HuH-7 (cell line): Measurements from ENCODE around the gene SF3B2.
"Not testable (repeated sequence)": the region's sequence is repeated elsewhere in the genome, so short reads cannot be mapped to it uniquely, and the experiment has no call there.

Source experiments
- DNase-seq: peaks from one replicate; pipeline ENCODE4 v3.0.0; 2011; ENCODE audit warnings: low spot score

SF3B2 gene

GRCh38 chr11:66051766-66052663, at the start of gene SF3B2:
Gene SF3B2 (plus strand): TSS chr11:66052364. CDS start chr11:66052385, 21 bp downstream.
- peak; percentile 91 for DNase-seq

DNA sequence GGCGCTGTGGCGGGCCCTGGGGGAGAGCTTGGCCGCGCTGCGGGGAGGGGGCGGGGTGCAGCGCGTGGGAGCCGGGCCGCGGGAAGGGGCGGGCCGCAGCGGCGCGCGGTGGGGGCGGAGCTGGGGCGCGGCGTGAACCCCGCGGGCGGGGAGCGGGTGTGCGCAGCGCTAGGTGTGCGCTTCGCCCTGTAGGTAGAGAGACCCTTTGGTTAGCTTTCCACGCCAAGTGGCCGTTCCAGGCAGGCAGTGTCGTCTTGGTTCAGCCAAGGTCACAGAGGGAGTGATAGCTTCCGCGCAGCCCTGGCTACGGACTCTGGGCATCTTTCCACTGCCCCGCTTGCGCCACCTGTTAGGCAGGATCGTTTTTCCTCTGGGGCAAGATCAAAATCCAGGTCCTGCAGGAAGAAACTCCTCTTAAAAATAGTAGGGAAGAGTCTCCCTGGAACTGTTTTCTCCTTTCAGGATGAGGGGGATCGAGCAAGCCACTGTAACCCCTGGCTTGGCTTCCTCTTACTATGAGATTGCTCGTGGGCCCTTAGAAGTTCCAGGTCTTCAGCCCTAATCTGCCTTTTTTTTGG, 49.4 kb upstream of the SF3B2 start:
- DNase-seq: peak; percentile 55

GRCh38 chr11:66003291-66003690, 48.9 kb upstream of the SF3B2 start:
- DNase-seq: no peak

- DNase-seq: no peak
Observed at GRCh38 chr11:66004186-66004585, 48.0 kb upstream of the SF3B2 start.

GRCh38 chr11:66006134-66006890, 45.9 kb upstream of the SF3B2 start:
- no peak for DNase-seq

- no peak for DNase-seq
Observed at GRCh38 chr11:66006891-66007176, 45.3 kb upstream of the SF3B2 start.

GRCh38 chr11:66007201-66007634, 44.9 kb upstream of the SF3B2 start:
- no peak for DNase-seq

GRCh38 chr11:66008095-66008467, 44.1 kb upstream of the SF3B2 start:
- no peak for DNase-seq

GRCh38 chr11:66008468-66009101, 43.6 kb upstream of the SF3B2 start:
- DNase-seq: no peak

DNA sequence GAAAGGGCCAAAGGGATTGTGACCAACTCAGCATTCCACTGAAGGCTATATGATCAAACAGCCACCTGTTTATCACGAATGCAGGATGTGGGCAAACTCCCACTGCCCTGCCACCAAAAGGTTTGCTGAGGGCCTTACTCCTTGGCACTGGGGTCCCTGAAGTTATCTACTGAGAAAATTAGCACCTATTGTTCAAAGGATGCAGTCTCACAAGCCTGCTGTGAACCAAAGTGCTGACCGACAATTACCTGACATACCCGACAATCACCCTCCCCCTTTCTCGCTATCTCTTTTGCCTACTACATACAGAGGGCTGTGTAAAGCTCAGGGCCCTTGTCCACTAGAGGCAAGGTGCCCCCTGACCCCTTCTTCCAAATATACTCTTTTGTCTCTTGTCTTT, 42.1 kb upstream of the SF3B2 start:
- DNase-seq: not testable (repeated sequence)

GRCh38 chr11:66011239-66011784, 40.9 kb upstream of the SF3B2 start:
- DNase-seq: no peak

DNA sequence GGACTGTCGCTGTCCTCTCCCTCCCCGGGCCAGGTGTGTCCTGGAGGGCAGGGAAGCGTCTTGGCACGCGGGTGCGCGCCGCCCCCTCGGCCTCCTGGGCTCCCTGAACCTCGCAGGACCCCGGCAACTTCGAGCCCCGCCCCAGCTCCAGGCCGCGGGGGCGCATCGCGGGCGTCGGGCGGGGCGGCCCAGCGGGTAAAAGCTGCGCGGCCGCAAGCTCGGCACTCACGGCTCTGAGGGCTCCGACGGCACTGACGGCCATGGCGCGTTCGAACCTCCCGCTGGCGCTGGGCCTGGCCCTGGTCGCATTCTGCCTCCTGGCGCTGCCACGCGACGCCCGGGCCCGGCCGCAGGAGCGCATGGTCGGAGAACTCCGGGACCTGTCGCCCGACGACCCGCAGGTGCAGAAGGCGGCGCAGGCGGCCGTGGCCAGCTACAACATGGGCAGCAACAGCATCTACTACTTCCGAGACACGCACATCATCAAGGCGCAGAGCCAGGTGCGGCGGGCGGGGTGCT, 40.3 kb upstream of the SF3B2 start, which contains the start of gene CST6:
TSS of gene CST6 (plus strand) at position 224 of the 519 bp plus-strand sequence. CDS start at position 261, 37 bp downstream.
- no peak for DNase-seq

- DNase-seq: no peak
Observed at GRCh38 chr11:66012371-66012945, 39.7 kb upstream of the SF3B2 start.

DNA sequence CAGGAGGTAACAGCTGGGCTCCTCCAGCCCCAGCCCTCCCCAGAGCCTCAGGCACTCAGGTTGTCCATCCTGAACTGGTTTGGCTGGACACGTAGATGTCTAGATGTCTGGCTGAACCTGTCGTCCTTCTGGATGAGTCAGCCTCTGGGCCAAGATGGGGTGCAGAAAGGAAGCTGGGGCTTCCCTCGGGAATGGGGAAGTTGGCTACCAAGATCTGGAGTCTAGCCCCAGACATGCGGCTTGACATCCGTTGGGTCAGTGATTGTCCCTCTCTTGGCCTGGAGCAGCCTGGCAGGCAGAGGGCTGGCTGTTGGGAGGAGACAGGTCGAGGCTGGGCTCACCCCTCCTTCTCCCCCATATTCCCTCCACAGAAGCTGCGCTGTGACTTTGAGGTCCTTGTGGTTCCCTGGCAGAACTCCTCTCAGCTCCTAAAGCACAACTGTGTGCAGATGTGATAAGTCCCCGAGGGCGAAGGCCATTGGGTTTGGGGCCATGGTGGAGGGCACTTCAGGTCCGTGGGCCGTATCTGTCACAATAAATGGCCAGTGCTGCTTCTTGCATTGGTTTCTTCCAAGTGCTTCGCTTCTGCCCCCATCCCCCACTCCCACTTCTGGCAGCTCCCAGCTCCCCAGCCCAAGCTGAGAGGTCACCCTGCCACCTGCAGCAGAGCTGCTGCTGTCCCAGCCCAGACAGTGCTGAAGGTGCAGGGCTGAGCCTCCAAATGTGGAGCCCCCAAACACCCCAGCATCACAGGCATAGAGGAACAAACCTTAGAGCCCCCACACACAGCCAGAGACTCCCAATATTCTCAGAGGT, 39.0 kb upstream of the SF3B2 start:
- no peak for DNase-seq

GRCh38 chr11:66013762-66014100, 38.4 kb upstream of the SF3B2 start:
- DNase-seq: no peak

DNA sequence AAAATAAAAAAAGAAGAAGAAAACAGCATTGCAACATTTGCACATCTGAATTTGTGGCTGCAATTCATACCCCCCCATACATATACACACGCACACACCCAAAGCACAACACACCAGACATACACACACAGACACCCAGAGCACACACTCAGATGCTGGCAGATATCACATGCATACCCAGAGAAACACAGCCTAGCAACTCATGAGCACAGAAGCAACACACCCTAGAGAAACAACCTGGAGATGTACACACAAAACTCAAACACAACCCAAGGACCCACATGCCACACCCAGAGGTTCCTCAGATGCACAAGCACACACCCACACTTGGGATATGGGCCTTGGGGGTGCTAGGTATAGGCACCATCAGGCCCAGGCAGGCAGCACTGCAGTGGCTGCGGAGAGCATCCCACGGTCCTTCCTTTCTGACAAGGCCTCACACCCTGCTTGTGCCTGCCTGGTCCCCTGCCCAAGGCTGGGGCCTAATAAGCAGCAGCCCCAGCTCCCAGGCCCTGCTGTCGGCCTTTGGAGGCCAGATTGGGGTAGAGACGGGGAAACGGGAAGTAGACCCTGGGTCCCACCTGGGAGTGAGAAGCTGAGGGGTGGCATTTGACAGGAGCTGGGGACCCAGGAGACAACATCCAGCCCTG, 37.2 kb upstream of the SF3B2 start:
- no peak for DNase-seq

DNA sequence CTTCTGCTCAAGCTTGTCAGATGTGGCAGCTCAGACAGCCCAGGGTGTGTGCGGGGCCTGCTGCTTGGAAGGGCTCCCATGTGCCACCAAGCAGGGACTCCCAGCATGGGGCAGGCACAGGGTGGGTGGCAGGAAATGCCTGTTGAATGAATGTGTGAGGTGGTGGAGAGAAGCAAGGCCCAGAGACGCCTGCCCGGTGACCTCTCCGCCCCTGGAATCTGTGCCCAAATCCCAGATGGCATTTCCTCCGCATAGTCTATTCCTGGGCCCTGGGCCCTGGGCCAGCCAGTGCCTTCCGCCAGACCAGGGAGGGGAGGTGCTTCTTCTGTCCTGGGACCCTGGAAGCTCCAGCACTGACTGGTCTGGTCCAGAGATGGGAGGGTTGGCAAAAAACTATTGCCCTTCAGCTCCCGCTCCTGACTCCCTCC, 36.7 kb upstream of the SF3B2 start:
- no peak for DNase-seq

GRCh38 chr11:66015936-66016792, 36.0 kb upstream of the SF3B2 start:
- no peak for DNase-seq

GRCh38 chr11:66016793-66017177, 35.4 kb upstream of the SF3B2 start:
- no peak for DNase-seq
